NK-92 (cell line): ENCODE results near the gene EXOC2.
"Not testable (repeated sequence)": the region's sequence is repeated elsewhere in the genome, so short reads cannot be mapped to it uniquely, and the experiment has no call there.

Experiments
- DNase-seq: peaks from one replicate; lab custom pipeline; 2025; ENCODE audit not compliant: unreplicated experiment; lab: John Stamatoyannopoulos, UW

EXOC2 gene

GRCh38 chr6:709471-710056, 16.6 kb upstream of the EXOC2 start:
- no peak for DNase-seq

DNA sequence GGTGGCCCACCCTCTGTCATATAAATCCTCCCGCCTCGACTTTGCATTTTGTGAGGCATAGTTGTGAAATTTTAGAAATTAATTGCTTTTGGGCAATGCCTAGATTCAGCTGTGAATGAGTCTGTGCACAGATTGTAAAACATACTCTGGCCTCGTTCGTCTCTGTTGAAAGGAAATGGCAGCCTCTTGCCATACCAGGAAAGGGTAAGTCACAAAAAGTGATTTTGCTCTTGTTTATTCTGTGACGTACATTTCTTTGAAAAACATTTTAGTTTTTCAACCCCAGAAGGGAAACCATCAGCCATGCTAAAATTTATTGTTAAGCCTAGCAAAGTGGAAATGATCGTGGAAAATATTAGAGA, 15.3 kb upstream of the EXOC2 start:
- DNase-seq, result no peak

GRCh38 chr6:707576-708236, 14.8 kb upstream of the EXOC2 start:
- DNase-seq, result no peak

- no peak for DNase-seq
Observed at GRCh38 chr6:706819-707381, 14.0 kb upstream of the EXOC2 start.

GRCh38 chr6:706146-706545, 13.2 kb upstream of the EXOC2 start:
- no peak for DNase-seq

DNA sequence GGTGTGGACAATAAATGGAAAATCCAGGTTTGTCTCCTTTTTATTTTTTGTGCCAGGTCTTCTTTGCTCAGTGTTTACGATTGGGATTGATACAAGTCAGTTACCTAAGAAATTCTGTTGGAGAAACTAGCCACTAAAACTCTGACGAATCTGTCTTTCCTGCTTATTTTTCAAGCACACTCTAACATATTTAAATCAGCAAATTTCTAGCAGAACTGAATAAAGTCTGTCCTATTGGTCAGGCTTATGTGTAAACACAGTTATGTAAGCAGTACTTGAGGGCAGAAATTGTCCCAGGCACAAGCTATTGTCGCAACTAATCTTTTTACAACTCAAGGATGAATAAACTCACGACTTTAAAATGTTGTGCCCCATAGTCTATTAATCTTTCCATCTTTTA, 12.1 kb upstream of the EXOC2 start:
- DNase-seq, result no peak

DNA sequence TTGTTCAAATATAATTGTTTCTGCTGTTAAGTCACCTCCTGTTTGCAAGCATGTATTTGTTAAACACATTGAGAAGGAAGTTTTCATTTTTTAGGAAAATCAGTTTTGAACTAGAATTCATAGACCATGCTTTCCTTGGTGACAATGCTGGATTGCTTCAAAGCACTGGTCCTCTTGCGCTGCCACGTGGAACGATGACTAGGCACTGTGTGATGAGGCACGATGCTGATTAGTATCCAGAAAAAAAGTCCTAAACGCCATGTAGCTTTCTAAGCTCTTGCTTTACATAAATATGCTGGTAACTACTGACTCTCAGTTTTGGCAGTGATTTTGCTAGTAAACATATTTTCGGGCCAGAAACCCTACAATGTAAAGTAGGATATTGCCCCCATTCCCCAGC, 11.1 kb upstream of the EXOC2 start:
- no peak for DNase-seq

DNA sequence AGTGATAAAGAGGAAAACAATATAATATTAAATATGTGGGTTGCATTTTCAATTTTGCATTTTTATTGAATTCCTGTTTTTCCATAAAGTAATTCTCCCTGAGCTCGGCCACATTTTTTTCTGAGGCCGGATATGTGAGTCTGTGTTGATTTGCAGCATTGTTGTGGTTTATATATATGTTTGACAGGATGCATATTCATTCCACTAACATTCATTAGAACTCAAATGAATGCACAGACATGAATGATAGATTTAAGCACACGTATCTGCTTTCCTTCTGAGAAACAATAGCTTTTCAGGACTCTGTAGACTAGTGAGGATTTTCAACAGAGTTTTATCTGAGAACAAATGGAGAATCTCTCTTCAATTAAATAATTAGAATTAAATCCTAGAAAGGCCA, 10.6 kb upstream of the EXOC2 start:
- DNase-seq, result no peak

DNA sequence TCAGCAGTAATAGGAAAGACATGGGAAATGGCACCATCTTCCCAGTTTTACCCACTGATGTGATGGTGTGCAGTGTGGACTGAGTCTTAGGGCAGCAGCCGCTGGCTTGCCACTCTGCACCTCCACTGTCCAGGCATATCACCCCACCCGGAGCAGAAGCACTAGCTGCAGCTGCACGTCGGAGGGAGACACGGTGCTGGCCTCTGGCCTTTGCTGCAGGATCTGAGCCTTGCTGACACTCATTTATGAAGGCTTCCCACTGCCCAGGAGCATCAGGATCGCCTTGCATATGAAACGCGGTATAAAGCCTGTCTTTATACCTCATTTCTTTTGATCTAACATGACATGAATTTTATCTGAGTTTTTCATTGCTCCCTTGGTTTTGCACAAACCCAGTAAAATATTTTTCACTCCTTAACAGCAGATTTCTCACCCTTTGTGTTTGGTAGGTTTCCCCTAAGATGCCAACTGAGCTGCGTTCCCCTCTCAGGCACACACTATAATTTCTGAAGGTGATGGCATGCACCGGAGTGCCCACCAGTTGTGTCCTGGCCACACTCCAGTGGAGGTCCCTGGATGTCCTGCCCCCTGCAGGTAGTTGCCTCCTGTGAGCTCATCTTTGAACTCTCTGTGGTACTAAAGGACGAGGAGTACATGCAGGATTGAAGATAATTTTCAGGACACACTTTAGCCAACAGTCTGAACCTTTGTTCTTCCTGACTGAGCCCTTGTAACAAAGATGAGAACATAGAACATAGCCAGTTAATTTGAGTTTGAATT, 9.0 kb upstream of the EXOC2 start:
- DNase-seq, result no peak

GRCh38 chr6:701215-701614, 8.3 kb upstream of the EXOC2 start:
- DNase-seq, result no peak

DNA sequence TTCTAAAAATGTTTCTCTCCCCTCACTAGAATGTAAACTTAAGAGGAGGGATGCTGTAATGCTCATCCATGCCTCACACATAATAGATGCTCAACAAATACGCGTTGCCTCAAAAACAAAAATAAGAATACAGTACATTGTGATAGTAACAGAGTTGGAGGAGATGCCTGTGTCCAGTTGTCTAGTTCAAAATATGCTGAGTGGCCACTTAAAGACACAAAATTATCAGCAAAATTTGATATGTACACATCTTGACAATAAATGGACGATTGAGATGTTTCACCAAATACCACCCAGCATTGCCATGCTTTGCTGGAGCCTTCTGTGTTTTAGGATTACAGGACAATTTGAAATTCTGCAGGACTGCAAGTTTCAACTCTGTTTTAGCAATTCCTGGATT, 7.6 kb upstream of the EXOC2 start:
- DNase-seq, result no peak

- DNase-seq, result no peak
Observed at GRCh38 chr6:699319-699718, 6.4 kb upstream of the EXOC2 start.

DNA sequence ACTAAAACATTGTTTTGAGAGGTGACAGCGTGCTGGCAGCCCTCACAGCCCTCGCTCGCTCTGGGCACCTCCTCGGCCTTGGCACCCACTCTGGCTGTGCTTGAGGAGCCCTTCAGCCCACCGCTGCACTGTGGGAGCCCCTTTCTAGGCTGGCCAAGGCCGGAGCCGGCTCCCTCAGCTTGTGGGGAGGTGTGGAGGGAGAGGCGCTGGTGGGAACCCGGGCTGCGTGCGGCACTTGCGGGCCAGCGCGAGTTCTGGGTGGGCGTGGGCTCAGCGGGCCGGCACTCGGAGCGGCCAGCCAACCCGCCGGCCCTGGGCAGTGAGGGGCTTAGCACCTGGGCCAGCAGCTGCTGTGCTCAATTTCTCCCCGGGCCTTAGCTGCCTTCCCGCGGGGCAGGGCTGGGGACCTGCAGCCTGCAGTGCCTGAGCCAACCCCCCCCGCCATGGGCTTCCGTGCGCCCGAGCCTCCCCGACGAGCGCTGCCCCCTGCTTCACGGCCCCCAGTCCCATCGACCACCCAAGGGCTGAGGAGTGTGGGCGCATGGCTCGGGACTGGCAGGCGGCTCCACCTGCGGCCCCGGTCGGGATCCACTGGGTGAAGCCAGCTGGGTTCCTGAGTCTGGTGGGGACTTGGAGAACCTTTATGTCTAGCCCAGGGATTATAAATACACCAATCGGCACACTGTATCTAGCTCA, 1.6 kb upstream of the EXOC2 start:
- not testable (repeated sequence) for DNase-seq

DNA sequence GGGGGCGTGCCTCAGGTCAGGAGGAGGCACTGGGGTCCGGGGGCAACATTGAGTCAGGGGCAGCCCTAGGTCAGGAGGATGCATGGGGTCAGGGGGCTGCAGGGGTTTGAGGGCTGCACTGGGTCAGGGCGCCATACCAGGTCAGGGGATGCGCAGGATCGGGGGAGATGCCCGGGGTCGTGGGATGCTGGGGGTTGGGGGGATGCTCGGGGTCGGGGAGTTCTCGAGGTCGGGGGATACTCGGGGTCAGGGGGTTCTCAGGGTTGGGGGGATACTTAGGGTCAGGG, 727 bp upstream of the EXOC2 start:
- no peak for DNase-seq

DNA sequence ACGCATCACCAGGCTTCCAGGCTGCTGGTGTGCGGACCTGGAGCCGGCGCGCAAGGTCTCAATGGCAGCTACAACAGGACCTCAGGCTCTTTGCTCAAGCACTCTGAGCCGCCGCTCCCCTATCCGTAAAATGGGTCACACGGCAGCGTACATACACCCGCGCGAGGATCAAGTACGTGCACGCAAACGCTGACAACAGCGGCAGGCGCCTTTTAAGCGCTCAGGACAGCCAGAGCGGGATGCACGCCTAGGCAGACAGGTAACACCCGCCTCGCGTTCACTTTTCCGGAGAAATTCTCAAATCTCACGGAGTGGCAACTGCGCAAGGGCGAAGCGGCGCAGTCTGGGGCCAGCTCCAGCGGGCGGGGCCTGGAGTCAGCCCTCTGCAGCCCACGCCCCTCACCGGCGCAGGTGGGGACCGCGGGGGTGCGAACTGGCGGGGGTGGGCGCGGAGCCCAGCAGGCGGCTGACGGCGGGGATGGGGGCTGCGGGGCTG, 535 bp downstream of the EXOC2 start:
- DNase-seq, result no peak

- no peak for DNase-seq
Observed at GRCh38 chr6:689223-689622, 3.7 kb downstream of the EXOC2 start.

DNA sequence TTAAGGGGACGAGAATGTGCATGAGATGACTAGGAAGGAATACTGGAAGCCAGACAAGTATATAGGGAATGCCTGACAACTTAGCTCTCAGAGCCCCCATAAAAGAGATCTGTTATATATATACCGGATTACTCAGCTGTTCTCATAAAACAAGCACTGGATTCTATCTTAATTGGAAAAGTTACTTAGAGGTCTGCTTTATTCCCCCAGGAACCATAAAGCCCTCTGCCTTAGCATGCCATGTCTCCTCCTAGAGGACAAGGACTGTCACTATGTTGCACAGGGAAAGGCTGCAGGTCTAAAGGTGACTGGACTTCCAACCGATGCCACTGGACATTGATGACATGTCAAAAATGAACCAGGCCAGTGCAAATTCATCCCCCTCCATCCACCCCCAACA, 6.4 kb downstream of the EXOC2 start:
- DNase-seq, result no peak

DNA sequence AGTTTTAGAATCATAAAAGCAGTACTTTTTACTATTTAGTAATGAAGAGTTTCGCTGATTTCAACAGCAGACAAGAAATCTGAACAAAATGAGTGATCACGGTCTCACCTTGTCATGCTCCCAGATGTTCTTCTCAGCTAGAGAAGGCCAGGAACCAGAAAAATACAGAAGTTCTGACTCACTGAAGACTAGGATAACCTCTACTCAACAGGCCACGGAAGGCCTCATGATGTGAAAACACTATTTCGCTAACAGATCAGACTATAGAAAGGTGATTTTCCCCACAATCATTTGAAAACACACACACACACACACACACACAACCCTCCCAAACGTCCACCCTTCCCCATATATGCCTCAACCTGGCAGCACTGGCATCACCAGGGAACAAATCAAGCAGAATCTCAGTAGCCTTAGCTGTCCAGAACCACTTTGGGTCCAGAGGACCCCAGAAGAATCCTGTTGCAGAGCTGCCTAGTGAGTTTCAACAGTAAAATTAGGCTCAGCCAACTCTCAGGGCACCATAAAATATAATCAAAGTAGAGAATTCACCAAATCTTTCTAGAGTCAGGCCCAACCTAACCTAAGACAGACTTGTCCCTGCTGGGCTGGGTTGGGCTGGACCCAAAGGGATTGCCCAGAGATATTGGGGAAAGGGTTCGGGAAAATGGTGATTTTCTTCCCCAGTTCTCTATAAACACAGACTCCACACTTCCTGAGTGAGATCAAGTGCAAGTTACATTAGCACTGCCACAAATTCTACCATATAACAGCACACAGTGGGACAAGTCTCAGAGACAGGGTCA, 7.9 kb downstream of the EXOC2 start:
- DNase-seq, result no peak

- DNase-seq, result no peak
Observed at GRCh38 chr6:683742-684440, 9.0 kb downstream of the EXOC2 start.

DNA sequence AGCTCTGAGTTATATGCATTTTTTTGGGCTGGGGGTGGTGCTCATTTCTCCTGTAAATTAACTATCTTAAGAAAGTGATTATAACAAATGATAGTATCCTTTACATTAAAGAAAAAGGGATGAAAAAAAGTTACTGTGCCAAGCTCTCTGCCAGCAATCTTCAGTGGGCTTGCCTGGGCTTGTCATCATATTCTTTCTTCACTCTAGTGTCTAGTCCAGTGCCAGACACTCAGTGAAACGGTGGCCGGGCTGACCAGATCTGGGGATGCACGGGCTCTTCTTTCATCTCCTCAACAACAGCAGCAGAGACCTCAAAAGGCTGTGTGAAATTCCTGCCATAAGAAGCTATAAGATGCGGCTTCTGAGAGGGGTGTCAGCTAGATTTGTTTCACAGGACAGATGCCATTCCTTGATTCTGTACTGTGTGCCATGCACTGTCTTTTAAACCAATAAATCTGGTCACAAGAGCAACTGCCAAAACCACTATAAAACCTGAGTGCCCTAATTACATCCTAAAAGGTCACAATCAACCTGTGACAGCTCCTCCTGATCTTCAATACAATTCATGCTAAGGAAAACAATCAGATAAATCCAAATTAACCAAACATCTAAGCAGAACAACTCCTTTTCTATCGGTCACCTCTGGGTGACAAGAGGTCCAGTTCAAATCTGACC, 12.1 kb downstream of the EXOC2 start:
- DNase-seq, result no peak
